BLaER1 (cell line): ENCODE measurements around the gene MCF2L2.
A peak's percentile ranks its signal among the peaks of the same experiment; 100 is the strongest.
"Not testable (repeated sequence)": the region's sequence is repeated elsewhere in the genome, so short reads cannot be mapped to it uniquely, and the experiment has no call there.

Experiments
- H3K27ac ChIP-seq: shearing (Covaris generic); formaldehyde crosslinking; 2 replicates; pipeline ENCODE4 v1.8.1; 2022
- H3K27me3 ChIP-seq: shearing (Covaris generic); formaldehyde crosslinking; 2 replicates; pipeline ENCODE4 v1.8.1; 2022
- H3K36me3 ChIP-seq: shearing (Covaris generic); formaldehyde crosslinking; 2 replicates; pipeline ENCODE4 v1.8.1; 2022
- H3K4me1 ChIP-seq: shearing (Covaris generic); formaldehyde crosslinking; 2 replicates; pipeline ENCODE4 v1.8.1; 2022
- H3K4me2 ChIP-seq: shearing (Covaris generic); formaldehyde crosslinking; 2 replicates; pipeline ENCODE4 v1.8.1; 2022
- H3K4me3 ChIP-seq: shearing (Covaris generic); formaldehyde crosslinking; 2 replicates; pipeline ENCODE4 v1.8.1; 2022
- H3K9ac ChIP-seq: shearing (Covaris generic); formaldehyde crosslinking; 2 replicates; pipeline ENCODE4 v1.8.1; 2022
- H3K9me3 ChIP-seq: shearing (Covaris generic); formaldehyde crosslinking; 2 replicates; pipeline ENCODE4 v1.8.1; 2022
- H4K20me1 ChIP-seq: shearing (Covaris generic); formaldehyde crosslinking; 2 replicates; pipeline ENCODE4 v1.8.1; 2022
- Cebpa-rat ChIP-seq: shearing (Covaris generic); IDR thresholded peaks from 2 replicates; pipeline ENCODE4 v1.8.1; 2022

MCF2L2 gene

GRCh38 chr3:183178512-183178832, 249.9 kb downstream of the MCF2L2 start:
- Histone ChIP-seq H3K27me3 (peaks cover 52% of the 10 kb centered on the region), H3K36me3 (no peaks in the 10 kb centered on the region), H3K27ac (no peak overlapping the region), H3K9me3 (no peaks in the 10 kb centered on the region), H3K4me2 (peak overlapping the region; percentile 75), H4K20me1 (peaks cover 32% of the 10 kb centered on the region), H3K4me3 (peak overlapping the region; percentile 50), H3K4me1 (peaks cover 9% of the 10 kb centered on the region), H3K9ac (no peak overlapping the region)
- TF ChIP-seq Cebpa-rat = no peak

- Histone ChIP-seq H3K4me1 (no peaks in the 10 kb centered on the region), H3K27ac (no peak overlapping the region), H3K4me2 (no peak overlapping the region), H3K27me3 (peaks cover 8% of the 10 kb centered on the region; the same call in 1 of the 2 replicates), H3K9ac (no peak overlapping the region), H3K36me3 (no peaks in the 10 kb centered on the region), H3K9me3 (peaks cover 18% of the 10 kb centered on the region), H4K20me1 (no peaks in the 10 kb centered on the region), H3K4me3 (no peak overlapping the region)
- no peak for TF ChIP-seq Cebpa-rat
Observed at GRCh38 chr3:183172051-183172639, 256.3 kb downstream of the MCF2L2 start.

GRCh38 chr3:183167975-183168374, 260.4 kb downstream of the MCF2L2 start:
- H3K9ac ChIP-seq, H3K36me3 ChIP-seq, H3K4me3 ChIP-seq, H3K4me2 ChIP-seq, H4K20me1 ChIP-seq, H3K4me1 ChIP-seq, H3K27me3 ChIP-seq, H3K27ac ChIP-seq: not testable (repeated sequence)
- H3K9me3 ChIP-seq = peaks cover 18% of the 10 kb centered on the region

- peaks cover 6% of the 10 kb centered on the region; the same call in 1 of the 2 replicates for H4K20me1 ChIP-seq
- no peak overlapping the region for H3K4me2 ChIP-seq
- no peaks in the 10 kb centered on the region for H3K36me3 ChIP-seq
- H3K27me3 ChIP-seq = peaks cover 9% of the 10 kb centered on the region; the same call in 1 of the 2 replicates
- H3K27ac ChIP-seq = no peak overlapping the region
- peaks cover 32% of the 10 kb centered on the region for H3K9me3 ChIP-seq
- no peak for TF ChIP-seq Cebpa-rat
- H3K4me1 ChIP-seq = peaks cover 29% of the 10 kb centered on the region
- H3K4me3 ChIP-seq = no peak overlapping the region
- H3K9ac ChIP-seq = no peak overlapping the region
Observed at GRCh38 chr3:183163563-183163962, 264.9 kb downstream of the MCF2L2 start.

- no peak for TF ChIP-seq Cebpa-rat
- no peaks in the 10 kb centered on the region for H3K36me3 ChIP-seq
- H4K20me1 ChIP-seq = peaks cover 6% of the 10 kb centered on the region; the same call in 1 of the 2 replicates
- H3K27ac ChIP-seq = no peak overlapping the region
- peak overlapping the region; percentile 59; the same call in 1 of the 2 replicates for H3K9ac ChIP-seq
- peak overlapping the region; percentile 96 for H3K4me2 ChIP-seq
- peaks cover 9% of the 10 kb centered on the region; the same call in 1 of the 2 replicates for H3K27me3 ChIP-seq
- peaks cover 33% of the 10 kb centered on the region for H3K4me1 ChIP-seq
- peaks cover 21% of the 10 kb centered on the region for H3K9me3 ChIP-seq
- H3K4me3 ChIP-seq = peak overlapping the region; percentile 71
Observed at GRCh38 chr3:183161552-183162336, 266.7 kb downstream of the MCF2L2 start.

GRCh38 chr3:183160616-183161015, 267.8 kb downstream of the MCF2L2 start:
- H3K27me3 ChIP-seq = peaks cover 9% of the 10 kb centered on the region; the same call in 1 of the 2 replicates
- H3K4me2 ChIP-seq = peak overlapping the region; percentile 96; the same call in 1 of the 2 replicates
- no peaks in the 10 kb centered on the region for H3K36me3 ChIP-seq
- no peak for TF ChIP-seq Cebpa-rat
- peaks cover 21% of the 10 kb centered on the region for H3K9me3 ChIP-seq
- no peak overlapping the region for H3K9ac ChIP-seq
- no peak overlapping the region for H3K27ac ChIP-seq
- H4K20me1 ChIP-seq = peaks cover 6% of the 10 kb centered on the region; the same call in 1 of the 2 replicates
- H3K4me1 ChIP-seq = peaks cover 44% of the 10 kb centered on the region
- H3K4me3 ChIP-seq = no peak overlapping the region

- Histone ChIP-seq H3K36me3 (no peaks in the 10 kb centered on the region), H4K20me1 (peaks cover 6% of the 10 kb centered on the region; the same call in 1 of the 2 replicates), H3K27me3 (peaks cover 9% of the 10 kb centered on the region; the same call in 1 of the 2 replicates), H3K27ac (no peak overlapping the region), H3K4me1 (peaks cover 47% of the 10 kb centered on the region), H3K9ac (no peak overlapping the region), H3K4me3 (no peak overlapping the region), H3K9me3 (peaks cover 21% of the 10 kb centered on the region), H3K4me2 (0 out of 2 replicates have a peak overlapping the region, but pooled peaks have one; percentile 33)
- TF ChIP-seq Cebpa-rat = no peak
Observed at GRCh38 chr3:183159333-183159732, 269.1 kb downstream of the MCF2L2 start.

- H3K4me1 ChIP-seq = peaks cover 51% of the 10 kb centered on the region
- peaks cover 6% of the 10 kb centered on the region; the same call in 1 of the 2 replicates for H4K20me1 ChIP-seq
- no peak for TF ChIP-seq Cebpa-rat
- H3K4me2 ChIP-seq = peak overlapping the region; percentile 33
- peaks cover 9% of the 10 kb centered on the region; the same call in 1 of the 2 replicates for H3K27me3 ChIP-seq
- H3K9me3 ChIP-seq = peaks cover 21% of the 10 kb centered on the region
- H3K4me3 ChIP-seq = no peak overlapping the region
- no peak overlapping the region for H3K27ac ChIP-seq
- H3K9ac ChIP-seq = no peak overlapping the region
- no peaks in the 10 kb centered on the region for H3K36me3 ChIP-seq
Observed at GRCh38 chr3:183158551-183159006, 269.8 kb downstream of the MCF2L2 start.

- Histone ChIP-seq H3K36me3 (no peaks in the 10 kb centered on the region), H3K9me3 (peaks cover 21% of the 10 kb centered on the region), H3K9ac (no peak overlapping the region), H3K27ac (no peak overlapping the region), H3K27me3 (peaks cover 9% of the 10 kb centered on the region; the same call in 1 of the 2 replicates), H3K4me2 (no peak overlapping the region), H3K4me1 (peaks cover 56% of the 10 kb centered on the region), H3K4me3 (no peak overlapping the region), H4K20me1 (peaks cover 6% of the 10 kb centered on the region; the same call in 1 of the 2 replicates)
- no peak for TF ChIP-seq Cebpa-rat
Observed at GRCh38 chr3:183158113-183158512, 270.3 kb downstream of the MCF2L2 start.

- Histone ChIP-seq H3K36me3 (no peaks in the 10 kb centered on the region), H3K4me3 (no peak overlapping the region), H3K4me1 (peaks cover 59% of the 10 kb centered on the region), H3K27me3 (no peaks in the 10 kb centered on the region), H3K27ac (no peak overlapping the region), H3K9ac (no peak overlapping the region), H4K20me1 (no peaks in the 10 kb centered on the region), H3K4me2 (peak overlapping the region; percentile 50), H3K9me3 (peaks cover 21% of the 10 kb centered on the region)
- TF ChIP-seq Cebpa-rat = no peak
Observed at GRCh38 chr3:183156266-183156665, 272.2 kb downstream of the MCF2L2 start.
